RKO (cell line): Measurements from ENCODE around the gene CEP112.
"Not testable (repeated sequence)": the region's sequence is repeated elsewhere in the genome, so short reads cannot be mapped to it uniquely, and the experiment has no call there.

ENCODE experiments used
- DNase-seq: peaks from one replicate; pipeline ENCODE4 v3.0.0-alpha.2; 2016; ENCODE audit warnings: low spot score

CEP112 gene

DNA sequence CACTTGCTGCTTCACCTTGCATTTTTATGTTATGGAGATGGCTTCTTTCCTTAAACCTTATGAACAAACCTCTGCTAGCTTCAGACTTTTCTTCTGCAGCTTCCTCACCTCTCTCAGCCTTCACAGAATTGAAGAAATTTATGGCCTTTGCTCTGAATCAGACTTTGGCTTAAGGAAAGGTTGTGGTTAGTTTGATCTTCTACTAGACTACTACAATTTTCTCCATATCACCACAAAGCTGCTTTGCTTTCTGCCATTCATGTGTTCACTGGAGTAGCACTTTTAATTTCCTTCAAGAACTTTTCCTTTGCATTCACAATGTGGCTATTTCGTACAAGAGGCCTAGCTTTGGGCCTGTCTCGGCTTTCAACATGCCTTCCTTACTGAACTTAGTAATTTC lies 459.3 kb downstream of the CEP112 start:
- not testable (repeated sequence) for DNase-seq

DNA sequence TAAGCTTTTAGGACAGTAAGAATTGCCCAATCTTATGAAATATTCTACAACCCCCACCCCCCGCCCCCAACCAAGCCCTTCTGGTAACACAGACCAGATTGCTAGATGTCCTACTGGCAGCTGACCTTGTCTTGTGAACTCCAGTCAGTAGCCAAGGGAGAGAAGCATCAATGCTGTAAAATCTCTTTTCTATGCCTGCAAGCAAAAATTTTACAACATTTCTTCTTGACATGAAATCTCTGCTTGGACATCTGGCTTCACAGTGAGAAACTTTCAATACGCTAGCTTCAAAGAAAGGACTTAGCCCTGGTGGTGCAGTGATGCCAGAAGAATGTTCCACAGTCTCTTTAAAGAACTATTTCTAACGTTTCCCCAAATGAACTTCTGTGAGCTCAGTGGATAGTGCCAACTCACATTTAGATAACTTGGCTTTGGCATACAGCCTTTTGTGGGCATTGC lies 461.2 kb downstream of the CEP112 start:
- DNase-seq = no peak

DNA sequence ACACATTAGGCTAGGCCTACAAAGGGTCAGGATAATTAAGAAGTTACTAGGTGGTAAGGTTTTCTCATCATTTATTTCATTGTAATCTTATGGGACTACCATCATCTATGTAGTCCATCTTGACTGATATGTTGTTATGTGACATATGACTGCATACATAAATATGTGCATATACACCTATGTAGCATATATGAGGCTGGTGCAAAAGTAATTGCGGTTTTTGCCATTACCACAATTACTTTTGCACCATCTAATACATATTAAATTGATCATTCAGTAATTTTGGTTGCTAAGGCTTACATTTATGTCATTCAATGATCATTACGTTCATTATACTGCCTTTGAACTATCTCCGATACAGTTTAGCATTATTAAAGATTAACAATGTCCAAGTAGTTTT lies 462.7 kb downstream of the CEP112 start:
- DNase-seq = no peak

DNA sequence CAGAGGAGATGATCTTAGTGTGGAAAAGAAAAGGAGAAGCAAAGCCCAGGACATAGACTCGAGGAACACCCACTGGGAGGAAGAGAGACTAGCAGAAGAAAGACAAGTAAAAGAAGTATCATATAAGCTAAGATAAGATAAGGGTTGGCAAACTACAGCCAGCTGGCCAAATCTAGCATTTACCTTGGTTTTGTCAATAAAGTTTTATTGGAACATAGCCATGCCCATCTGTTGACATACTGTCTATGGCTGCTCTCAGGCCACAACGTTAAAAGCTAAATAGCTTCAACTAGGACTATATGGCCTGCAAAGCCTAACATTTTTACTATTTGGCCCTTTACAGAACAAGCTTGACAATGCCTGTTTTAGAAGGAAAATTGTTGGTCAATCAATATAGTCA lies 464.1 kb downstream of the CEP112 start:
- DNase-seq = no peak

DNA sequence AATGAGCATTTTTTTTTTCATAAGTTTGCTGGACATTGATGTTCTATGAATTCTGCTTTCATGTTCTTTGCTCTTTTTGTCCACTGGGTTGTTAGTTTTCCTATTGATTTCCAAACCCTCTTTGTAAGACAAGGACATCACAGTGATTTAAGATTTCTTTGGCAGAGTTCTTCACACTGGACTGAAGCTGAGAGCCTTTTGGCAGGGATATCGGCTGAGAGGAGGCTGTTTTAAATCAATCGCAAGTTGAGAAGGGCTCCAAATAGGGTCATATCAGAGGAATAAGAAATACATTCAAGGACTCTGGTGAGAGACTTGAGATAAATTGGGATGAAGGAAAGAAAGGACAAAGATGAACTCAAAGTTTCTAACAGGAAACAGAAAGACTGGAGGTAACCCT lies 464.7 kb downstream of the CEP112 start:
- no peak for DNase-seq

DNA sequence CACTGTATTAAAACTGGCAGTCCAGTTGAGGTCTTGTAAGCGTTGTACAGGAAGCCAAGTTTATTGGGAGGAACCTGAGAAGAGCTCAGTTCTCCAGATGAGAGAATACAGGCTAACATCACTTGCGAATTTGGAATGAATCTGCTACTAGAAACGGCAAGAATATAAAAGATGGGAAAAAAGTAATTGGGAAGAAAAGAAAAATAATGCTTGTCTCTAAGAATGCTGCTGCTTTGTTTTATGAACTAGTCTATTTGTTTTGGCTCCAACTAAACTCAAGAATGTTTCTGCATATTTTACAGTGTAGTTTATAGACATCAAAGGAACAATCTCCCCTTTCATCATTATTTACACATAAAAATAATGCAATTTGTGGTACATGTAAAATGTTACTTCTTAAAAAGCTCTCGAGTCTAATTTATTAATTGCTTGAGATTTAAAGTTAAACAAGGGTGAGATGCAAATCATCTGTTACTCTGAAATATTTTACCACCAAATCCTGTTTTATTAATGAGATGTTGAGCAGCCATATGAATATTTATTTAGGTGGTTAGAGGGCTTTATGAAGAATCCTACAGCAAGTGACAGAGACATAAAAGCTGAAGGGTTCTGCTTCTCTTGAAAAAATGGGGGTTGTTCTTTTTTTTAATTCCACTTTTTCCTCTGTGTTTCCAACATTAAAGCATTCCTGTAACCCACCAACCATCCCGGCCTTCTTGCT lies 468.3 kb downstream of the CEP112 start:
- DNase-seq = no peak

DNA sequence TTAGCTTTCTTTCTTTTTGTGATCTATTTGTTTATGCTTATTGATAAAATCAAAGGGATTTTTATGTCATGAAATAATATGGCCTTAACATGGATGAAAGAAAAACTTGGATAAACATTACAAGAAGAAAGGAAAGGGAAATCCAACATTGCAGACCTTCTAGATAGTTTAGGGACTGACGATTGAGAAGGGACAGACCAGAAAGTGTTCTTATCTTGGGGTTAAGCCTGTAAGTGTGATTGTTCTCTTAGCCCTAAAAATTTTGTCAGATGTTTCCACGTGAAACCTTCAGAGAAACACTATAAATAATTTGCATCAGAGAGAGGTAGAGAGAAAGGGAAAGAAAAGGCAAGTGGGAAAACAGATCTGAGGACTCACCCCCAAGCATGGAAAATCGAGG lies 473.3 kb downstream of the CEP112 start:
- DNase-seq = no peak

DNA sequence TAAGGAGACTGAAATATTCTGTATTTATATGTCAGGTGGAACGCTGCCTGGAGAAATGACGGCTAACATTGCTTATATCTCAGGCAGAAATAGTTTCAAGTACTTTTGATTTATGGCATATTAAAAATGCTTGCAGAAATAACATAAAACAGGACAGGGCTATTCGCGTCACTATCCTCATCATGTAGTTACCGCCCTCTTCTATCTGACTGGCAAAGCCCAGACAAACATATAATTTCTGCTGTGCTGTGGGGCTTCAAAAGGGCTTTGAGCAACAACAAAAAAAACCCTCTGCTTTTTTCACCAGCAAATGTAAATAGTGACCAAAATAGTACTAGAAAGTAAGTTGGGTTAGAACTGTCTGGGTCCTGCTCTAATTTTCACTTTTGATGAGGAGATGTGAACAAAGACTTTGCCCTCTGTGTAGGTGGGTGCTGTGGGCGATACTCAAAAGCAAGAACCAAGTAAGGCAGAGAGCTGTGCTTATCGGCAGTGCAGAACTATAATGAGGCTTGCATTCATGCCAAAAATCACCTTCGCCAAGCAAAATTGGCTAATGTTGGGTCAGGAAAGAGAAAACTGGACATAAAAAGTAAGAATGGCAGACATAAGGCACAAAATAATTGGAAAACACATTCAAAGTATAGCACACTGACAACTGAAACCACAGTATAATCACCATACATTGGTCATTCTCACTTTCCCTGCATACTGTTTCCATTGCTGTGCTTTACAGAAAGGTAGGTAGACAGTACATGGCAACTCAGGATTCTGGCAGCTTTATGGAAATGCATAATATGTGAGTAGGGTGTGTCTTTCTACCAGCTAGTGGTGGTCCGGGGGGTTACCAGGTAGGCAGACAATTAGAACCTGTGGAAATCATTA lies 479.3 kb downstream of the CEP112 start:
- no peak for DNase-seq

DNA sequence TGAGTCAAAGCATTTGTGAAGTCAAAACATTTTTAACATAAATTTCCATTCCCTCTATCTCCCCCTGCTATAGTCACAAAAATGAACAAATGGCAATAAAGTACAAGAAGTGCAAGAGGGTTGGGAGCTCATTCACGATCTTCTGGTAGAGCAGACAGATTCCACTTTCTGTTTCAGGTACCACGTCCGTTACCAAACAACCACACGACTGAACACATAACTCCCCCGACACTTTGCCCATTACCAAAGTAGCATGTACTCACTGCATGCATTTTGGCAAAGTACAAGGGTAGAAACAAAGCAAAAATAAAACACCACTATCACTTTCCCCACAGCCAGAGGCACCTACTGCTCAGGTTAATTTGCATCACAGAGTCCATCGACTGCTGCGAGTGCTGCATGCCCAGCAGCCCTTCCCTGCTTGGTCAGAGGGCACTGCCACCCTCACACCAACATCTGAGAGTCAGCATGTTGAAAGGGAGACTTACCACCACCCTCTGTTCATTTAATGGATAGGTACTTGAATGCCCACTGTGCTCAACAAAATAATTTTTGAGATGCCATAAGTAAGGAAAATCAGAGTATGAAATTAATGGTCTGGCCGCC lies 480.2 kb downstream of the CEP112 start:
- DNase-seq = no peak

DNA sequence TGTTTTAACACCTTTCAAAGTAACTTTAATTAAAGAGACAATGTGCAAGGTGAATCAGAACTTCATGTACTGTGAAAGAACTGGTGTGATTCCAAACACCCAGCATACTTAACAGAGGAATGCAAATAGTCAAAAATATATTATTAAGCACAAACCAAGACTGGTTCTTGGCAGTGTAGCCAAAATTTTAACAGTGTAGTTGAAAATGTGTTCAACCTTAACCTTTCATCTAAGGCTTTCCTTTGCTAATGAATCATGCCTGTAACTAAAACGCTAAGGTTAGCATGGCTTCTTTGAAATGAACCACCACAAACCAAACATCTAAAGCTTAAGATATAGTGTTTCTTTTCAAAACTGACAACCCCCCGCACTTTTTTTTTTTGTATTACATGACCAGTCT lies 484.2 kb downstream of the CEP112 start:
- DNase-seq = no peak

DNA sequence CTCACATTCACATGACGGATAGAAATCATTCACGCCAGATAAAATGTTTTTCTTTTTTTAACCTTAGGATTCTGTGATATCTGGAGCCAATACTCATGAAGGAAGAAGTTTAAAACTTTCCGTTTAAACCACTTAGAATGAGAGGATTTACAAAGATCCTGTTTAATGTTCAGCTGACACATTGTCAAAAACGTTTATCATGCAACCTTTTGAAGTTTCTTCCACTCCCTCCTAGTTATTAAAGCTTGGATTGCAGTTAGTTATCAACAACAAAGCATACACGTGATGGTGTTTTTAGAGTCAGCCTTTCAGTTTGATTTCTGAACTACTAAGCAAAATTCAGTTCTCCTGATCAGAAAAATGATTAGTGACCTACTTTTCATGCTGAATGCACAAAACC lies 487.2 kb downstream of the CEP112 start:
- no peak for DNase-seq

DNA sequence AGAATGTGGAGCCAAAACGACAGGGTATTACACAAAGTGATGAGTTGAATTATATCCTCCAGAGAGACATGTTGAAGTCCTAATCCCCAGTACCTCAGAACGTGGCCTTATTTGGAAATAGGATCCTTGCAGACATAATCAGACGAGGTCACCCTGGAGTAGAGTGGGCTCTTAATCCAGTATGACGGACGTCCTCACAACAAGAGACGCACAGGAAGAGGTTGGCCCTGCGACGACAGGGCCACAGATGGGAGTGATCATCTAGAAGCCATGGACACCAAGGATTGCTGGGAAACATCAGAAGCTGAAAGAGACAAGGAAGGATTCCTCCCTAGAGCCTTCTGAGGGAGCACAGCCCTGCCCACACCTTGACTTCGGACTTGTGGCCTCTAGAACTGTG lies 488.0 kb downstream of the CEP112 start:
- no peak for DNase-seq

DNA sequence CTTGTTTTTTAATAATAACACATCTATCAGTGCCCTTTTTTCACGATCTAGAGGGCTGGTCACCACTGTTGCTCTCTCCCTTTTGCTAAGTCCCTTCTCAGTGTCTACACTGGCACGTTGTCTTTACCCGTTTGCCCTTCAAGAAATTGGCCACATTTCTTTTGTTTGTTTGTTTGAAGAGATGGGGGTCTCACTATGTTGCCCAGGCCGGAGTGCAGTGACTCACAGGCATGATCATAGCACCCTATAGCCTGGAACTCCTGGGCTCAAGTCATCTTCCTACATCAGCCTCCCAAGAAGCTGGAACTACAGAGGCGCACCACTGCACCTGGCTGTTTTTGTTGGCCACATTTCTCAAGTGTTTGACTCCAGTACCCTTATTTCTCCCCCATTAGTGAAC lies 492.5 kb downstream of the CEP112 start:
- DNase-seq = no peak

DNA sequence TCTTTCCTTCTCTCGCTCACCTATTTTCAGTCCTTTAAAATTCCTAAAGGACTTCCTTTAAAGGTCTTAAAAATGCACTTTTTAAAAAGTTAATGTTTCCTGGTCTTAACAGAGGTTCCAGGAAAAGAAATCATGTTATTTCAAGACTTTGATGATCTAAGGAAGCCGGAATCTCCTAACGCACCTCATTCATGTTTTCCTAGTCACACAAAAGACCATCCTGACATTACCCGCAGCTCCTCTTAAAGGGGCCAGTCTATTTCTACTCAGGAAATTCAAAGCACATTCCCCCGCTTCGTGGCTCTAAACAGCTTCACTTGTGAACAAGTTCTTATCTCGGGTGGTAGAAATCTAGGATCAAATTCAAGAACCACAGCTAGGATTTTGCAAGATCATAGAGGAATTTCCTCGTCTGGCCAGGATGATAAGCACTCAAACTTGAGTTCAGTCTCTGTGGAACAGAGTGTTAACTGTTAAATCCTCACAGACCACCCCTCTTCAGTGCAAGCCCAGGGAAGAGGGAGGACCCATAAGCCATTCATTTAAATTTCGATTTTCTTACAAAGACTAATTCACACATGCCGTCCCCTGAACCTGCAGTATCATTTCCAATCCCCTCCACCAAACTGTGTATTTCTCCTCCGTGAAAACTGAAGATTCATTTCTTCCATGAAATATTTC lies 493.4 kb downstream of the CEP112 start:
- no peak for DNase-seq

DNA sequence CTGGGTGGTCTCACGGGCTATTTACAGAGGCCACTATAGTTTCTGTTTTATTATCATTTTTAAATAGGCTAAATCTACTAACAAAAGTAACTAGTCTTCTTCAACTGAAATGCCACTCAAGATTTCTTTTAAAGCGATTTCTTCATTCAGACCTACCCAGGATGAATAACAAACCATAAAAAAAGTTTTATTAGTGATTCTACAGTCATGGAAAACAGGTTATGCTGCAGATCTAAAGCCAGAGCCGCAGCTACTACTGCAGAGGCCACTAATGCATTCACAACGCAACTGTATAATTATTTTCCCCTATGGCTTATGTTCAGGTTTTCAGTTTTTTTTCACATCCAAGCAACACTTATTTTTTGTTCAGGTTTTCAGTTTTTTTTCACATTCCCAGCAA lies 494.3 kb downstream of the CEP112 start:
- DNase-seq = no peak

DNA sequence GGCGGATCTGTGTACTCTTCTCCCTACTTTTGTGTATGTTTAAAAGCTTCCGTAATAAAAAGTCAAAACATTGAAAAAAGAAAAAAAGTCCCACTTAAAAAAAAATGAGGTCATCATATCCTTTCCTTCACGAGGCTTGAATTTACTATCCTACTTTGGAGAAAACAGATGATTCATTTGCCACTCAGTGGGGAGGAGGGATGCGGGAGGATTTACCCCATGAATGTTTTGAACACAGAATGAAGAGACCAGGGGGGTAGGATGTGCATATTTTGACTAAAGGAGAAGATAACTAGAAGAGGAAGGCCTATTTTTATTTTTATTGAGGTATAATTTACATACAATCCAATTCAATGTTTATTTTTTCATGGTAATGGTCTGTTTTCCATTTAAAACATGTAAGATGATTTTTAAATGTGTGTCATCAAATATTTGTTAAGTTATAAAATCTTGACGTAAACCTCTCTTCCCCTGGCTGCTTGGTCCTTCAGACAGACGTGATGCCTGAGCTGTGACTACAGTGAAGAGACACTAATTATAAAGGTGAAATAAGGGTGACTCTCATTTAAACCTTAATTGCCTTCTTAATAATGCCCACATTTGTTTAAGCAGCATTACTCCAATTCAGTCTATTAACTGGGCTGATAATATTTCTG lies 495.1 kb downstream of the CEP112 start:
- no peak for DNase-seq

DNA sequence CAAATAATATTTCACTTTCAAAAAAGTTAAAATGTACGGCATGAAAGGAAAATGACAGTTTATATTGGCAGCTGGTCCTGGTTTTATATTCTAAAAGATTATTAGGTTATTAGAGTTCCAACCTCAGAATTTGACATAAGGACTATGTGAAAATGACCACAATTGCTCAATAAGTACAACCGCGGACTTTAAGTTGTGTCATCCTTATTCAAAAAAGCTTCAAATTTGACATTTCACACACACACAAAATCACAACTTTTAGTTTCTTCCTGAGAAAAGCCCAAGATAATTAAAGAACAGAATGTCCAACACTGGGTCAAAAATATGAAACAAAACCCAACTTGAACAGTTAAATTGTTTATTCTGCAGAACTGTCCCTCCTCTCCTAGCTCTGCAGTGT lies 497.3 kb downstream of the CEP112 start:
- DNase-seq = no peak

DNA sequence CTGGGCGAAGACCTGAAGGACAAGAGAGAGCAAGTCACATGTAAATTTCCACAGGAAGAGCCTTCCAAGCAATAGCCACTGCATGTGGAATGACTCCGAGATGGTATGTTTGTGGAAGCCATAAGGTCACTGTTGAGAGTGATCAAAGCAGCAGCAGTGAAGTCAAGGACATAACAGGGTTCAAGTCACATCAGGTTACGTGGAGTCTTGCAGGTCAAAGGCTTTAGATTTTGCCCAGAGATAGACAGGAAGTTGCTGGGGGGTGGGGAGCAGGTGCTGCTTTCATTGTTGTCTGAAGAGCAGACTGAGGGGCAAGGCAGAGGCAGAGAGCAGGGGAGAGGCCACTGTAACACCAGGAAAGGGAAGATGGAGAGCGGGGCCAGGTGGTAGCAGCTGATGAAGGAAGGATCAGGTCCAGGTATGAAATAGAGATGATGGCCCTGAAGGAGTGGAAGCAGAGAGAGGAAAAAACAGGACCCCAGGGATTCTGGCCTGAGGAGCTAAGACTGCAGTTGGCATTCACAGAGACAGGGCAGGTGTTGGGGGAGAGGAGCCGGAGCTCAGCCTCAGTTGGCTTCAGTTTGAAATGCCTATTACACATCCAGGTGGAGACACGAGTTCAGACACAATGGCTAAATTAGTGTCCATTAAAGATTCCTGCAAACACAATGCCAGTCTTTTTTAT lies 501.2 kb downstream of the CEP112 start:
- DNase-seq = no peak

DNA sequence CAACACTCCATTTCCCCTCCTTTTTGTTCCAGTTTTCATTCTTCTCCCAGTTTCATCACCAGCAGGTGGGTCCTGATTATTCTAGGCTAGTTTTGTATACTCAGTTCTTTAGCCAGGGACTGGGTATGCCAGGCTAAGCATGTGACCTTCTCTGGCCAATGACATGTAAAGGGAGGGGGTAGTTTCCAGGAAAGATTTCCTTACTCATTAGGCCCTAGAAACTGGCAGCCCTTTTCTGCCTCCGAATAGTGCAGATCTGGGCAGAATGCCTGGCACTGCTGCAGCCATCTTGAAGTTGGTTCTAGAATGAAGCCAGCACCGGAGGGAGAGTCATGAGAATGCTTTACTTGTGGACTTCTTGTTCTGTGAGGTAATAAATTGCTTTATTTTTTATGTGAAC lies 503.6 kb downstream of the CEP112 start:
- DNase-seq = no peak

DNA sequence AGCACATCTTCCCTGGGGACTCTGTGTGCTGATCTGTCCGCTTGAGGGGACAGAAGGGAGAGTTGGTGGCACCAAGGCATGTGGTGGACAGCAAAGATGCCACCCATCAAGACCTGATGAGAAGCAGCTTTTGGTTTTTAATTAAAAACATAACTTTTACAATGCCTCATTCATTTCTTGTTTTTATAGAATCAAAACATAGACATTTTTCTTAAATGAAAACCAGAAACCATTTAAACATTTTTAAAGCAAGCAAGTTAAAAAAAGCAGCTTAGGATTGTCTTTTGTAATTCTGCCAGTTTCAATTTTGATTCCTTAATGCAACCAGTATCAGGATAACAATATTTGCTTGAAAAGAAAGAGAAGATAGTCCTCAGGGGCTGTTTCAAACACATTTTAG lies 506.8 kb downstream of the CEP112 start:
- no peak for DNase-seq

DNA sequence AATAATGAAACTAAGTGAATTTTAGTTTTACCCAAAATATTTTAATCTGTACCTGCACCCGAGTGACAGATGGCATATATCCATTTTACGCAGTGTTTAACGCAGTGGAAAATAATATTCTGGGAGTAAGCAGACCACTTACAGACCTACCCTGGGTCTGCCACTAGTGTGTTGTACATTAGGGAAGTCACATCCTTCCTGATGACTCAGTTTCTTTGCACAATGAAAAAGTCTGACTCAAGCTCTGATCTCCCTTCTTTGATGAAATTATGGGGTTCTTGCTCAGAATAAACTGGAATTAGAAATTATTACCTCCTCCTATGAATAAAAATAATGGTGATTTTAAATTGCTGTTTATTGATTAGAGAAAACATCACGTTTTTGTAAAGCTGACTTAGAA lies 507.3 kb downstream of the CEP112 start:
- DNase-seq = peak; percentile 56
